Activated T-cell treated with anti-CD3 and anti-CD28 coated beads, Interleukin-2, amount 50 U/mL, for 48 hours (primary cell): Measurements from ENCODE around the gene TICRR.
"Not testable (repeated sequence)": the region's sequence is repeated elsewhere in the genome, so short reads cannot be mapped to it uniquely, and the experiment has no call there.

Experiments
- DNase-seq, 2 experiments: peaks; one replicate each; pipeline ENCODE4 v3.0.0-alpha.2; 2020

Gene TICRR

DNA sequence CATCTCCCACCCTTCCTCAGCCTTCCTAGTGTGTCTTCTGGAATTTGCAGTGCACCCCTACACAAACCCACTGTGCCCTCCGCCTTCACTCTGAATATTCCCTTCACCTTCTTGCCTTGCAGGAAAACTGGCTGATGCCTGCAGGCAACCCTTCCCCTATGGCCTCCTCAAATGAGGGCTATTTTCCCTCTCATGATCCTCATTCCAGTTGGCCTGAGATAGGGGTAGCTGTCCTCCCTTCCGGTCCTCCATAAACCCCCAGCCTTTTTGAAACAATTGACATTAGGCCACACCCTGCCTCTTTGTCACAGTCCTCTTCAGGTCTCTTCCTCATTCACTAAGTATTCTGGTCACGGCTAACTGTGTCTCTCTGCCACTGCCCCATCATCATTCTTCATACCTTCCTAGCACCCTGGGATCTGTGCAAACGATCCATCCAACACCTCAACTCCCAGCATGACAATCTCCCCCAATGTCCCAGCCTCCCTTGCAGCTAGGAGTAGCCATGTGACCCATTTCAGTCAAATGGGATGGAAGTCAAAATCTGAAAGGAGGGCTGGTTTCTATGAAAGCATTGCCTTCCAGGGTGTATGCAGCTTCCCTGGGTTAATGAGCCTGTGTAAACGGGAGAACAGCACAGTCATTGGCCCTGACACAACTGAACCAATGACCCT is 8.5 kb upstream of the TICRR start:
- no peak for DNase-seq

DNA sequence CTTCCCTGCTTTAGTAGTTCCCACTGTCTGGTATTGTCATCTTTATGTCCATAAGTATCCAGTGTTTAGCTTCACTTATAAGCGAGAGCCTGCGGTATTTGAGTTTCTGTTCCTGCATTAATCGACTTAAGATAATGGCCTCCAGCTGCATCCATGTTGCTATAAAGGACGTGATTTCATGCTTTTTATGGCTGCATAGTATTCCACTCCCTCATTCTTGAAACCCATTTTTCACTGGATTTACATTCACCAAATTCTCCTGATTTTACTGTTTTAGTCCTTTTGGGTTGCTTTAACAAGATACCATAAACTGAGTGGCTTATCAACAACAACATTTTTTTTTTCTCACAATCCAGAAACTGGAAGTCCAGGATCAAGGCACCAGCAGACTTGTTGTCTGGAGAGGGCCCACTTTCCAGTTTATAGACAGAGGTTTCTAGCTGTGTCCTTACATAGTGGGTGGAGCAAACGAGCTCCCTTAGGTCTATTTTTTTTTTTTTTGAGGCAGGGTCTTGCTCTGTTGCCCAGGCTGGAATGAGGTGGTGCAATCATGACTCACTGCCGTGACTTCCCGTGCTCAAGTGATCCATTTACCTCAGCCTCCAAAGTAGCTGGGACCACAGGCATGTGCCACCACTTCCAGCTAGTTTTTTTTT is 6.1 kb upstream of the TICRR start:
- DNase-seq, result no peak

DNA sequence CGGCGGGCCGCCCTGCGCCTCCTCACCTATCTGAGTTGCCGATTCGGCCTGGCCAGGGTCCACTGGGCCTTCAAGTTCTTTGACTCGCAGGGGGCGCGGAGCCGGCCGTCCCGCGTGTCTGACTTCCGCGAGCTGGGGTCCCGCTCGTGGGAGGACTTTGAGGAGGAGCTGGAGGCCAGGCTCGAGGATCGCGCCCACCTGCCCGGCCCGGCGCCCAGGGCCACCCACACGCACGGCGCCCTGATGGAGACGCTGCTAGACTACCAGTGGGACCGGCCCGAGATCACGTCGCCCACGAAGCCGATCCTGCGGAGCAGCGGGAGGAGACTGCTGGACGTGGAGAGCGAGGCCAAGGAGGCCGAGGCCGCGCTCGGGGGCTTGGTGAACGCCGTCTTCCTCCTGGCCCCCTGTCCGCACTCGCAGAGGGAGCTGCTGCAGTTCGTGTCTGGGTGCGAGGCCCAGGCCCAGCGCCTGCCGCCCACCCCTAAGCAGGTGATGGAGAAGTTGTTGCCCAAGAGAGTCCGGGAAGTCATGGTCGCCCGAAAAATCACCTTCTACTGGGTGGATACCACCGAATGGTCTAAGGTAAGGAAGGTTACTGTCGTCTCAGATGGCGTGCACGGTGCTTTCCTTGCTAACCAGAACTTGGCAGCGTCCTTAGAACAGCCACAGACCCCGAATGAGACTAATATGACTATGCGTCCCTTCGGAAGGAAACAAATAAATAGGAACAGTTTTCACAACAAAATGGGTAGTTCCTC is 567 bp downstream of the TICRR start:
- DNase-seq, result no peak

DNA sequence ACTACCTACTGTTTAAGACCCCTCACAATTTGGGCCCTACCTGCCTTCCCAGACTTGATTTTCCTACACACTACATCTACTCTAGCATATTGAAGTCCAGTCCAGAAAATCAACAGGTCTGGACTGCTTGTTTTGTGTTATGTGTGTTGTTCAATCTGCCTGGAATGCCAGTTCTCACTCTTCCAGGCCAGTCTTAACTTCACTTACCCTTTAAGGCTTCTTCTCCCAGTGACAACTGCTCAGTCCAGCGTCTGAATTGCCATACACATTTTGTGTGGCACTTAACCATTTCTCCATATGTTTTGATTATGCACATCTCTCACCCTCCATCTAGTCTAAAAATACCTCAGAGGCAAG is 1.1 kb downstream of the TICRR start:
- no peak for DNase-seq

DNA sequence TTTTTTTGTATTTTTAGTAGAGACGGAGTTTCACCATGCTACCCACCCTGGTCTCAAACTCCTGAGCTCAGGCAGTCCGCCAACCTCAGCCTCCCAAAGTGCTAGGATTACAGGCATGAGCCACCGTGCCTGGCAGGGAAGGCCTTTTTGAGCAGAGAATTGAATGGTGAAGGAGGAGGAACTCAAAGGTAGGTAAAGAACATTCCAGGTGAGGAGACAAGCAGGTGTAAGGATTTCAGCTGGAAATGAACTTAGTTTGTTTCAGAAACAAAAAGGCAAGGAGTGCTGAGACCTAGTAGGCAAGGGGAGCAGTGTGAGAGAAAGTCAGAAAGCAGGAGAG is 2.5 kb downstream of the TICRR start:
- no peak for DNase-seq

DNA sequence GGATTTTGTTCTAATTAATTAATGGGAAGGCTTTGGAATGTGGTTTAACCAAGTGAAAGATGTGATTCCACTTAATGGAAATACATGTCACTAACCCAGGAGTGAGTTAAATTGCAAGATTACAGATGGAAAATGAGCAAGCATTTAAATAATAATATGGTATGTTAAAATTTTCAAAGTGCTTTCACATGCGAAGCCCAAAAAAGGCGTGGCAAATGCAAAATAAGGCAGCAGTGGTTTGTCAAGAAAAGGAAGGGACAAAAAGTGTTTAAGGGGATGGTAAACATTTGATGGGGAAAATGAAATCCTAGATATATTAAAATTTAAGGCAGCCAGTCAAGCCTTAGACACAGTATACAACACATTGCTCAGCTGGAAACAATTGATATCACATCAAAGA is 2.9 kb downstream of the TICRR start:
- no peak for DNase-seq

DNA sequence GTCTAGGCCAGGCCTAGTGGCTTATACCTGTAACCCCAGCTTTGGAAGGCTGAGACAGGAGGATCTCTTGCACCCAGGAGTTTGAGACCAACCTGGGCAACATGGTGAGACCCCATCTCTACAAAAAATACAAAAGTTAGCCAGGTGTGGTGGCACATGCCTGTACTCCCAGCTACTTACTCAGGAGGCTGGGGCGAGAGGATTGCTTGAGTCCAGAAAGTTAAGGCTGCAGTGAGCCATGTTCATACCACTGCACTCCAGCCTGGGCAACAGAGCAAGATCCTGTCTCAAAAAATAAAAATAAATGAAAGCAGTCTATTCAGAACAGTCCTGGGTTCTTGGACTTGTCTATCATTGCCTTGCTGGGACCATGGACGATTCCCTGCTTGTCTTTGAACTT is 5.5 kb downstream of the TICRR start:
- not testable (repeated sequence) for DNase-seq

DNA sequence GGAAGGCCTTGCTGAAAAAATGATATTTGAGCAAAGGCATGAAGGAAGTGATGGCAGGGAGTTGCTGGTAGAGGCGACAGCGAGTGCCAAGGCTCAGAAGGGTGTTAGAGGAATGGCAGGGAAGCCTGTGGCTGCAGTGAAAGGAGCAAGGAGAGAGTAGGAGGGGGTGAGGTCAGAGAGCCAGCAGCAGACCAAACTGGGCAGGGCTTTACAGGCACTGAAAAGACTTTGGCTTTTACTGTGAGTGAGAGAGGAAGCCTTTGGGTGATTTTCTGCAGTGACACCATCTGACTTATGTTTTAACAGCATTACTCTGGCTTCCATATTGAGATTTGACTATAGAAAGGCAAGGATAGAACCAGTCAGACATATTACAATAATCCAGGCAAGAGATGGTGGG is 11.4 kb downstream of the TICRR start:
- DNase-seq, result no peak

DNA sequence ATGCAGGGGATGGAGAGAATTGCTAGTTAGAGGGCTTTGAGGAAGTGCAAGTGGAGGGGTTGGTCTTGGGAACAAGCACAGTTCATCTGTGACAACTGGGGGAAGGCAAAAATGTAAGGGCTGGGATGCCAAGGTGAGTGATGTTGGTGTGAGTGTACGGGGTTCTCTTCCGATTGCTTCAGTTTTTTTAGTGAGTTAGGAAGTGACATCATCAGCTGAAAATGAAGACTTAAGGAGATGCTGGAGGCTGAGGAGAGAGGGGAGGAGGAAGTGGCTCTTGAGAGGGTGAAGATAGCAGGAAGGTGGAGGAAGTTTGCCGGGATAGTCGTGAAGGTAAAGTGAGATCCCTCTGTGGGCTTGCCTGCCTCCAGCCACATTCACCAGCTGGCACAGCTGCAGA is 12.7 kb downstream of the TICRR start:
- no peak for DNase-seq

DNA sequence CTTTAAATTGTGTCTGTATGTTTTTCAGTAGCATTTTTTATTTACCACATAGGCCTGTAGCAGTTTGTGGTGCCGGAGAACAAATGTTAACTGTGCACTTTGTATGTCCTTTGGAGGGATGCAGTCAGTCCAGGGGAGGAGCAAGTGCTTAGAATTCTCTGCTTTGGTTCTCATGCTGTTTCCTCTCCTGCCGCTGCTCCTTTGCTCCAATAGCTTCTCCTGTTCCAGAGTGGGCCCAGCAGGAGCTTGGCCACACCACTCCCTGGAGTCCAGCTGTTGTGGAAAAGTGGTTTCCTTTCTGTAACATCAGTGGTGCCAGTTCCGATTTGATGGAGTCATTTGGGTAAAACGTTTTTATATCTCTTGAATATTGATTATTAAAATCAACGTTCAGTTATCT is 16.6 kb downstream of the TICRR start:
- DNase-seq, result no peak

DNA sequence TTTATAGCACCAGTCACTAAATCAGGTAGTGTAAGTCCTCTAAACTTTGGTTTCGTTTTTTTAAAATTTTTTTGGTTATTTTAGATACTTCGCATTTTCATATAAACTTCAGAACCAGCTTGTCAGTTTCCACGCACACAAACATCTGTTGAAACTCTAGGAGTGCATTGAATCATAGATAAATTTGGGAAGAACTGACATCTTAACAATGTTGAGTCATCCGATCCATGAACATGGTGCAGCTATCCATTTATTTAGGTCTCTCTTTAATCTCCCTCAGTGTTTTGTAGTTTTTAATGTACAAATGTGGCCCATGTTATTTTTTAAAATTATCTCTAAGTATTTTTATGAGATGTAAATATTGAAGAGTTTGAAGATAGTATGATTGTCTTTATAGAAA is 17.7 kb downstream of the TICRR start:
- DNase-seq, result no peak

DNA sequence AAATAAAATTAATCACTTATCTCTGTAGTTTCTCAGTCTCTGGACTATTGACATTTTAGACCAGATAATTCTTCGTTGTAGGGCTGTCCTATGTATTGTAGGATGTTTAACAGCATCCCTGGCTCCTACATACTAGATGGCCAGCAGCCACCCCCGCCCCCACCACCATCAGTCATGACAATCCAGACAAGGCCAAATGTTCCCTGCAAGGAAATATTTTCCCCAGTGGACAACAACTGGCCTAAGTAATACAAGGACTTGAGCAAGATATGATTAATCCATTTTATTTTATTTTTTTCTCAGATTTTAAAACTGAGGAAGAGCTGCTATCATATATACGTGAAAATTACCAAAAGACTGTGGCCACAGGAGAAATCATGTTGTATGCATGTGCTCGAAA is 23.8 kb downstream of the TICRR start:
- no peak for DNase-seq

DNA sequence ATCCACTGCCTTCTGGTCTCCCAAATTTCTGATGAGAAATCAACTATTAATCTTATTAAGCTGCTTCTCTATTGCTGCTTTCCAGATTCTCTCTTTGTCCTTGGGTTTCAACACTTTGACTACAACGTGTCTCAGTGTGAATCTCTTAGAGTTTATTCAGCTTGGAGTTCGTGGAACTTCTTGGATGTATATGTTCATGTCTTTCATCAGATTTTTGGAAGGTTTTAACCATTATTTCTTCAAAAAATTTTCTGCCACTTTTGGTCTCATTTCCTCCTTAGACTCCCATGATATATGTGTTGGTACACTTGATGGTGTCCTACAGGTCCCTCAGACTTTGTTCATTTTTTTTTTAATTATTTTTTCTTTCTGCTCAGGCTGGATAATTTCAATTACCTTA is 36.0 kb downstream of the TICRR start:
- no peak for DNase-seq

DNA sequence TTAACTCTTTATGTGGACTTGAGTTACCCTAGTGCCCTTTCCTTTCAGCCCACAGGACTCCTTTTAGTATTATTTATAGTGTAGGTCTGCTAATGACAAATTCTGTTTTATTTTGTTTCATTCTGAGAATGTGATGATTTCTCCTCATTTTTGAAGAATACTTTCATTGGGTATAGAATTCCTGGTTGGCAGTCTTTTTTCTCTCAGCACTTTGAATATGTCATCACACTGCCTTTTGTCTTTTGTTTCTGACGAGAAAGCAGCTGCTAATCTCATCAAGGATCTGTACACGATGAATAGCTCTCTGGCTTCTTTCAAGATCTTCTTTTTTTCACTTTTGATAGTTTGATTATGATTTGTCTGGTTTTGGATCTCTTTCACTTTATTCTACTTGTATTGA is 37.8 kb downstream of the TICRR start:
- DNase-seq, result no peak

DNA sequence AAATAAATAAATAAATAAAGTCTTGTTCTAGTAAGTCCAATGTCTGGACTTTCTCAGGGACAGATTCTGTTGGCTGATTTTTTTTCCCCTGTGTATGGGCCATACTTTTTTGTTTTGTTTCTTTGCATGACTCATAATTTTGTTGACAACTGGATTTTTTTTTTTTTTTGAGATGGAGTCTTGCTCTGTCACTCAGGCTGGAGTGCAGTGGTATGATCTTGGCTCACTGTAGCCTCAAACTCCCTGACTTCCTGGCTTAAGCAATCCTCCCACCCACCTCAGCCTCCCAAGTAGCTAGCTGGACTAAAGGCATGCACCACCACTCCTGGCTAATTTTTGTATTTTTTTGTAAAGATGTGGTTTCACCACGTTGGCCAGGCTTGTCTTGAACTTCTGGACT is 38.9 kb downstream of the TICRR start:
- DNase-seq, result no peak

DNA sequence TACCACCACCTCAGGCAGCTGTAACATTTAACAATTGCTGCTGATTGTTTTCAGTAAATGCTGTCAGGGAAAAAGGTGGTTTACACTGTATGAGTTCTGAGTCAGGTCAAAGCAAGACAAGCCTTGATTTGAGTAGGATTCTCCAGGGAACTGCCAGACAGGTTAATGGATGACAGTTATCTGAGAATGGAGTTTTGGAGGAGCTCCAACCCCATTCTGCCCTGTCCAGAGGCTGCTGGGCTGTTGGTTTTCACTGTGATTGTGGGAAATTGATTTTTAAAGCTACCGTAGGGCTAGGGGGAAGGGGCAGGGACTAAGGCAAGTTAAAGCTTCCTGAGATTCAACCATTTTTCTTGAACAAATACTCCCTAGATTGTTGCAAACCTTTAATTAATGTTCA is 39.9 kb downstream of the TICRR start:
- DNase-seq, result no peak

DNA sequence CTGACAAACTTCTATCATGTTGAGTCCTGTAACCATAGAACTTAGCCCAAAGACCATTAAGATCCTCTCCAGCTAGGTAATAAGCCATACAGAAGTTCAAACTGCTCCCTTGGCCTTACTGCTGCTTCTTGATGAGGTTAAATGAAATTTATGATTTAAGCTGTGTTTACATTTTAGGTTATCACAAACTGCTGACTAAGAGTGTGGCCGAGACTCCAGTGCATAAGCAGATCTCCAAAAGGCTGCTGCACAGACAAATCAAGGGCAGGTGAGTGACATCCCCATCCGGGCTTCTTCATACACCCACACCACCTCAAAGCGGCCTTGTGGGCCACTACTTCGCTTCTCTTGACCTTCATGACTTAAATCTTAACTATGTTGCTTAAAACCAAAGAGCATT is 41.0 kb downstream of the TICRR start:
- no peak for DNase-seq

DNA sequence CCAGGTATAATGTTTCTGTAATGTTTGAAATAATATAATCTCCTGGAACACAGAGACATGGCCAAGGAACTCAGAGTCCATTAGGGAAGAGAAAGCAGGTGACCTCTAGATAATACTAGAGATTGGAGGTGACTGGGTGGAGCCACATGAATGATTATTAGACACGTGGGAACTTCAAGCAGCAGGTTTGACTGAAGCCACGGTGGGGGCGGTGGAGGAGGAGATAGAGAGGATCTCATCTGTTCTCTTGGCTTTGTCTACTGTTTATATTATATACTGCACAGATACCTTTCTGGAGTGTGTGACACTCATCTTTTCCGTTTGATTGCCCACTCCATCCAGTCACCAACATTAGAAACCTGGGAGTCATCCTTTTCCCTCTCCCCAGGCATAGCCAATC is 46.3 kb downstream of the TICRR start:
- DNase-seq, result no peak

DNA sequence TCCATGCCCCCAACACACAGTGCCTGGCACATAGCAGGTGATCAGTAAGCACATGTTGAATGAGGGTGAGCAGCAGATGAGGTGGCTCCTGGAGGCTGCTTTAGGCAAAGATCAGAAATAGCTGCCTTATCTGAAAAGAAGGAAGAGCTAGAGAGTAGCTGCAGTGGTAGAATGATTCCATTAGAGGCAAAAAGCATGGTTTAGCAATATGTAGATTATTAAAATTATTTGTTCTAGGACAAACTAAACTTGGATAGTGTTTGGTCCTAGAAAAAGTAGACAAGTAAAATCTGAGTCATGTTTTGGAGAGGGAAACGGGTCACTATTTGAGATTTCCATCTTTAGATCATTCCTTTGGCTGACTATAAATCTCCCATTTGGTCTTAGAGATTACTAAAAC is 47.9 kb downstream of the TICRR start:
- DNase-seq, result no peak

DNA sequence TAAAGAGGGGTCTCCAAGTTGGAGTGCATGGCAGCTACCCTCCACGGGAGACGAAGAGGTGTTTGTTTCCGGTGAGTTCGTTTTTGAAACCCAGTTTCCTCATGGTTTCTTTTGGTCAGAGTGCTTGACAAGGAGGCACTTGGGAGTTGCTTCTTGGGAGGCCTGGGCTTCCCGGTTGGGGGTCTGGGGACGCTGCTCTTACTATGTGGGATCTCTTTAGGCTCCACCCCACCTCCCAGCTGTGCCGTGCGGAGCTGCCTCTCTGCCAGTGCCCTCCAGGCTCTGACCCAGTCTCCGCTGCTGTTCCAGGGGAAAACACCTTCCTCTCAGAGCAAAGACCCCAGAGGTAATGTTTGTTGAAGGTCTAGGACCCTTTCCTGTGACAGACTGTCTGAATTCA is 50.4 kb downstream of the TICRR start:
- no peak for DNase-seq

DNA sequence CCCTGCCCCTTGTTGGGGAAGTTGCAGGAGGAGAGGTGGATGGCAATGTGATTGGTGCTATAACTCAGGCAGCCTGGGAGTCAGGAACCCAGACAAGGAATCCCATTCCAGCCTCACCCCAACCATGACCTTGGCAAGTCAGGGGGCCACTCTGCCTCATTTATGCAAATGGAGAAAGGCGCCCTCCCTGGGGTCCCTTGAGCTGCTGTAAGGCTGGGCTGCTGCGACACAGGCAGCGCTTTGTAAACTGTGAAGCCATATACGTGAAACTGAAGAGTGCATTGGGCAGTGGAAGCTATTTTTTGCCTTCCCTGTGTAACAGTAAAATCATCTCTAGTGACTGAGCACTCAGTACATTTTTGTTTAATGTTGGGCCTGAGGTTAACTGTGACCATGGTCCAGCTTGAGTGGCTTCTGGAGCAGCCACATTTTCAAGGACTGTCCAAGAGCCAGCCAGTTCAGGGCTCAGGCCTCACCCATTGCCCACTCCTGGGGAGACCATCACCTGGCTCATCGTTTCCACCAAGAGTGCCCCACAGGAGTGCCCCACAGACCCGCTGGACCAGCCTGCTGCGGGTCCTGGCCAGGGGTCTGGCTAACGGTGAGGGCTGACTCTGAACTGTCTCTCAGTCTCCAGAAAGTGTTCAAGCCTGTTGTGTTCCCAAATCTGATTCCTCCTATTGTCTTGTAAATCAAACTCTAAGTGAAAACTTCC is 52.1 kb downstream of the TICRR start:
- peak in 1 of 2 experiments; percentile 12 for DNase-seq

DNA sequence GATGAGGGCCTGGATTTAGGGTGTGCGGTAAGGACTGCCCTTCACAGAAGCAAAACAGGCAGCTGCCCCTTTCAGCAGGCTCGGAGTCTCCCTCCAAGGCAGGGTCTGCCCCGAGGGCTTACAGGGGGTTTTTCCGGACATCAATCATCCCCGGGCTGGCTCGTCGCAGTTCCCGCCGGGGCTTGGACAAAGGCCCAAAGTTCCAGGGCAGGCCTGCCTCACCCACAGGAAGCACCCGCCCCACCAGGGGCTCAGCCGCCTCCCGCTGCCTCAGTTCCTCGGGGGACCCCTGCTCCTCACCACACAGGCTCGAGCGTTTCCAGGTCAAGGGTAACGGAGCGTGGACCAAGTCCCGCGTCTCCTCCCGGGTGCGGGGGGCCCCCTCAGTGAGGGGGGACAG is 53.0 kb downstream of the TICRR start:
- DNase-seq, result peak in 1 of 2 experiments; percentile 8

DNA sequence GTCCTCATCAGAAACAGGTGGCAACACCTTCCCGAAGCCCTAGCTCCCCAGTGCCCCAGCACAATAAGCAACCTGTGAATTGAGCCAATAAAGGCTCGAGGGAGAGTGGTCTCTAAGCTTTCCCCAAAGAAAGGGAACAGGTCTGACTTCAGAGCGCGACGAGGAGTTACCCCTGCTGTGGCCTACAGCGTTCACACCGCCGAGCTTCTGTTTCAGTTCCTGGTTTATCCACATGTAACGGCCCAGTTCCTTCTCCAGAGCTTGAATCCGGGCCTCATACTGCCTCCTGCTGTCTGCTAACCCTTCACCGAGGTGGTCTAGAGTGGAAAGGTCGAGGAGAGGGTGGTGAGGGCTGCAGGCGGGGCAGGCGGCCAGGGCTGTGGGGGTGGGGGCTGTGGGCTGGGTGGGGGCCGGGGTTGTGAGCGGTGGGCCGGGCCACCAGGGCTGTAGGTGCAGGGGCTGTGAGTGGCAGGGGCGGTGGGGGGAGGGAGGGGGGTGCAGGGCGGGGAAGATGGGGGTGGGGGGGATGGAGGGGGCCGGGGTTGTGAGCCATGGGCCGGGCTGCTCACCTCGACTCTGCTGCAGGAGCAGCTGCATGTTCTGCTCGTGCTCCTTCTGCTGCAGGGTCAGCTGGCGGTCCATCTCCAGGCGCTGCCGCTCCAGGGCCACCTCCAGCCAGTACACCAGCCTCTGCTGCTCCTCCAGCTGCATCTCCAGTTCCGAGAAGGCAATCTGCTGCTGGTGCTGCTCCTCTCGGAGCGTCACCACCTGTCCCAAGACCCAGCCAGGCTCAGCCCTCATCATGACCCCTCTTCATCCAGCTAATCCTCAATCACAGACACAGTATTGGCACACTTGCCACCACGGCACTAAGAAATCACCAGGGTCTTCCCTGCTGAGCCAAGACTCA is 53.8 kb downstream of the TICRR start:
- peak in 1 of 2 experiments; percentile 12 for DNase-seq
